HEK293 (cell line): ENCODE results near the gene JPH2.

ENCODE experiments used
- OVOL3 ChIP-seq: fragments of 450-650 bp; formaldehyde crosslinking; IDR thresholded peaks from 2 replicates; pipeline ENCODE4 v1.5.1; 2016; ENCODE audit warnings: missing biosample characterization, missing genetic modification characterization
- SCRT1 ChIP-seq: fragments of 450-650 bp; formaldehyde crosslinking; IDR thresholded peaks from 2 replicates; pipeline ENCODE4 v1.5.1; 2016; ENCODE audit warnings: missing biosample characterization, missing genetic modification characterization, borderline replicate concordance
- ZNF19 ChIP-seq: fragments of 450-650 bp; formaldehyde crosslinking; IDR thresholded peaks from 2 replicates; pipeline ENCODE4; 2016; ENCODE audit warnings: missing biosample characterization, missing genetic modification characterization, low read depth

- no peak for TF ChIP-seq ZNF19 (tag by site-specific recombination)
- no peak for TF ChIP-seq OVOL3 (tag by site-specific recombination)
- no peak for TF ChIP-seq SCRT1 (tag by site-specific recombination)
Observed at GRCh38 chr20:44138867-44139266, 48.1 kb downstream of the JPH2 start.
